Limb (tissue), 2 donors: Measurements from ENCODE around the gene ARHGEF2.
A peak's percentile ranks its signal among the peaks of the same experiment; 100 is the strongest.

ENCODE experiments used
- DNase-seq, 2 donors: peaks; one replicate each; pipeline ENCODE4 v3.0.0-alpha.2; 2016; ENCODE audit errors: extremely low spot score in 2 of 2

Gene ARHGEF2

DNA sequence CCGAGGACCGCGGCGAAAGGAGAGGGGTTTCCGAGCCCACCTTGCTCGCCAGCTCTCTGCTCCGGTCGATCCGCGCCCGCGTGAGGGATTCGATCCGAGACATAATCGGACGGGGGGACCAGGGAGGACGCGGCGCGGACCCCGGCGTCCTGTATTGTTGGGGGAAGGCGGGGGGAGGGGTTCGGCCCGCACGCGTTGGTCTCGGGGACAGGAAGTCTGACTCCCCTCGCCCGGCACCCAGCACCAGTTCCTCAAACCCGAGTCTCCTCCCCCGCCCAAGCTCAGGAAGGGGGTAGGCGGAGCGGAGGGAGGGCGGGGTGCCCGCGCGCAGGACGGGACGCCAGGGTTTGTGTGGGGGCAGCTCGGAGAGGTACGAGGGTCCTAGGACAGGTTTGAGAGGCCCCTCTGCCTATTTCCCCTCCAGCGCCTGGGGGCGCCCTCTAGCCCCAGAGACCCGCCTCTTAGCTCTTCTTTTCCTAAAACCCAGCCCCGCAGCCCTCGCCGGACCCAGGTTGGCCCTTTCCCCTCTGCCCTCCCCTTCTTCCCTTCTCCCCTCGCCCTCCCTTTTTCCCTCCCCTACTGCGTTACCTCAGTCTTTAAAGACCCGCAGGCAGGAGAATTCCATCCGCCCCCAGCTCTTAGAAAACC, at the start of gene ARHGEF2:
Gene ARHGEF2 (minus strand): TSS at position 223 of the 648 bp plus-strand sequence. CDS start 120 bp downstream, at position 103.
- DNase-seq, result peak; percentile 60 to 87

DNA sequence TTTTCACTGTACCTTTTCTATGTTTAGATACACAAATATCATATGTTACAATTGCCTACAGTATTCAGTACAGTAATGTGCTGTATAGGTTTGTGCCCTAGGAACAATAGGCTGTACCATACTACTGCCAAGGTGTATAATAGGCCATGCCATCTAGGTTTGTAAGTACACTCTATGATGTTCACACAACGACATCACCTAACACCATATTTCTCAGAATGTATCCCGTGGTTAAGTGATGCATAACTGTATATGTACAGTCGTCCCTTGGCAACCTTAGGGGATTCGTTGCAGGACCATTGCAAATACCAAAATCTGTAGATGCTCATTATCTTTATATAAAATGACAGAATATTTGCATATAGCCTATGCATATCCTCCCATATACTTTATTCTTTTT, 48.2 kb upstream of the ARHGEF2 start:
- no peak for DNase-seq

GRCh38 chr1:156025876-156026275, 47.5 kb upstream of the ARHGEF2 start:
- no peak for DNase-seq

DNA sequence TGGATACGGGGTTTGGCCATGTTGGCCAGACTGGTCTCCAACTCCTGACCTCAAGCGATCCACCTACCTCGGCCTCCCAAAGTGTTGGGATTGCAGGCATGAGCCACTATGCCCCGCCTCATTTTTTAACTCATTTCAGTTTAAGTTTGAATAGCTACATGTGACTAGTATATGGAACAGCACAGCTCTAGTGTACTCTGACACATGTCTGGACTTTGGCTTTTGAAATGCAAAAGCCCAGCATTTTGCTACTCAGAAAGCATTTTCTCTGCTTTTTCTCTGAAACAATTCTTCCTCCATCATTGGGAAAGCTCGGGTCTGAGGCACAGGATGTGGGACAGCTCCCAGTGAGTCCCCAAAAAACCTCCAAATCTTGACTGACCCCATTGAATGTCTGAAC, 46.5 kb upstream of the ARHGEF2 start:
- no peak for DNase-seq

- DNase-seq, result no peak
These were observed 43.6 kb upstream of the ARHGEF2 start for GRCh38 chr1:156021954-156022353.

- no peak for DNase-seq
These were observed 42.7 kb upstream of the ARHGEF2 start for GRCh38 chr1:156021093-156021428.

- DNase-seq, result peak; percentile 89 to 93
These were observed 42.1 kb upstream of the ARHGEF2 start, which contains the start of gene SSR2 for GRCh38 chr1:156020293-156021092. TSS of gene SSR2 (minus strand) at chr1:156020951. CDS start at chr1:156020167, 784 bp downstream.

GRCh38 chr1:156019946-156020292, 41.6 kb upstream of the ARHGEF2 start:
- DNase-seq, result no peak

- DNase-seq, result no peak
These were observed 36.5 kb upstream of the ARHGEF2 start for GRCh38 chr1:156014829-156015228.

DNA sequence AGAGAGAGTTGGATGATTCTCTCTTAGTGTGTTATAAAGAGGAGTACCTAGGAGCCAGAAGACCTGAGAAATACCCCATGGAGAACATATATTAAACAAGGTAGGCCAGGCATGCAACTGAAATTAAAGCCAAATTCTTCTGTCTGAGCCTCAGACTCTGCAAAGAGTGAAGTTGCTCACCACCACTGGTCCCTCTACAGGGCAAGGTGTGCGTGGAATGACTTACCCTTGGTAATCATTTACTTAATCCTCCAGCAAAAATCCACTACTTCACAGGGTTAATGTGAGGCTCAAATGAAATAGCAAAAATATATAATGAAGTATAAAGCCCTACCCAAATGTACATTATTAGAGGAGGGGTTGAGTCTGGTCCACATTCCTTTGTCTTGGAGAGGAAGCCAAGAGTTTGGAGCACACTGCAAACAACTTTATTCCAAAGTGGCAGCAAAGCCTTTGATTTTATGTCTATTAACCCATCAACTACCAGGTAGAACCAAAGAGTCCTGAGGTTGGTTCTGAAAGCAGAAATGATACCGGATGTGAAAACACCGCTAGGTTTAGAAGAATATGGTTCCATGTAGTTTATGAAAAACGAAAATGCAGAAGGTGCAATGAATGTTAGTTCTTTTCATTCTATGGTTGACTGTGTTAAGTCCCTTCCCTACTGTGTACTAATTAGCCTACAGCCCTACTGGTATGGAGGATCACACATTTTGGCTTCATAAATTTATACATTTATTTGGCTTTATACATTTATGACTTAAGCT, 33.9 kb upstream of the ARHGEF2 start:
- no peak for DNase-seq

GRCh38 chr1:156009404-156009803, 31.1 kb upstream of the ARHGEF2 start:
- no peak for DNase-seq

GRCh38 chr1:156006666-156007376, 28.5 kb upstream of the ARHGEF2 start:
- DNase-seq, result no peak

- DNase-seq, result no peak
These were observed 26.7 kb upstream of the ARHGEF2 start for GRCh38 chr1:156004843-156005584.

DNA sequence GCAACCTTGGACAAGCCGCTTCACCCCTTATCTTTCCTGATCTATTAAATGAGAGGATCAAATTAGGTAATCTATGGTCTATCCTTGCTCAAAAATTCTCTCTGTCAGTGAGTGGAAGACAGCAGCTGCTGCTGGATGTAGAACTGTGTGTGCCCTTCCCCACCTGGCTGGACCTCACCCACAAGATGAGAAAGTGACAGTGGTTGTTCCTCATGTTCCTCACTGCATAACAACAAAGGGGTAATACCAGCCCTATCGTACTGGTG, 25.5 kb upstream of the ARHGEF2 start:
- DNase-seq, result no peak

GRCh38 chr1:156002188-156002911, 24.0 kb upstream of the ARHGEF2 start:
- DNase-seq, result no peak

DNA sequence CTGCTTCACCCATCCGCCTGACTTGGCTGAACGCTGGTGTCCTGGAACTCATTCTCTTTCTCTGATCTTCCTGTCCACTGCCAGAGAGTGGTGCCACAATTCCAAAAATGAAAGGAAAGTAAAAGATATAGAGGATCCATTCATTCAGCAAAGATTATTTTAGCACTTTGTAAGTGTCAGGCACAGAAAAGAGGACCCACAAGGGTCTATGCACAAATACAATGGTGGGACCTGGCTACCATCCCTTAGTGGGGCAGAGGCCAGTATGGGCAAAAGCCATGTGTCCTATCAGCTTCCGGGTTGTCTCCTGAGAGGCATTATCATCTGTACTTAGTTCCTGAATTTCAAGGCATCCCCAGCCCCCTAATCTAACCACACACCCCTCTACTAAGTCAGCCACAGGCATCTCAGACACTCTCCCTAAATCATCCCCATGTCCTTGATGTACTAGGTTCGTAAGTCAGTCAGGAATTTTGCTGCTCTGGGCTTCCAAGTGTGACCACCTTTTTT, 23.4 kb upstream of the ARHGEF2 start:
- no peak for DNase-seq

DNA sequence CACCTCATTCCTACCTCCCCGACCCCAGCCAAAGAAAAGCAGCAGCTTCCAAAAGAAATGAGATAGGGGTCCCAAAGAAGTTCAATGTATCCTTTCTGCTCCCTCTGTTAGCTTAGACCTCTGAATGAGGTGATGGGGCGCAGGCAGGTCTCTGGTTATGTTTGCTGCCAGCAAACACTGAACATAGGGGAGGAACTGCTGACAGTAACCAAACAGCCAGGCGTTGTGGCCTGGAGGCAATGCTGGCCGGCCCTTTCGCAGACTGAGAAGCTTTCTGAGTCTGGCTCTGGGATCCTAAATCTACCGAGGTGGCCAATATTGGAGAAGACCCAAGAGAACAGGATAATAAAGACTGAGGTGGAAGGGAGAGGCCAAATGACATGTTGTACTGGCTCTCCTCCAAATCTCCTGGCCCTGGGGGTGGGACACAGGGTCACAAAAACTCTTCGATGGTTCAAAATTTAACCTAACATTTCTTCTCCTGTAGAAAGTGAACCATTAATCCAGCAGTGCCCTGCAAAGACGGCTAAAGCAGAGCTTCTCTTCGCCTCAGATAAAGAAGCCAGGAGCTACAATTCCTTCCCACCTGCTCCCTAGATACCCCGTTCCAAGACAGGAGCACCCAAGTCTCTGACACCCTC, 22.8 kb upstream of the ARHGEF2 start:
- DNase-seq, result no peak

GRCh38 chr1:155999964-156000363, 21.6 kb upstream of the ARHGEF2 start:
- DNase-seq, result no peak

DNA sequence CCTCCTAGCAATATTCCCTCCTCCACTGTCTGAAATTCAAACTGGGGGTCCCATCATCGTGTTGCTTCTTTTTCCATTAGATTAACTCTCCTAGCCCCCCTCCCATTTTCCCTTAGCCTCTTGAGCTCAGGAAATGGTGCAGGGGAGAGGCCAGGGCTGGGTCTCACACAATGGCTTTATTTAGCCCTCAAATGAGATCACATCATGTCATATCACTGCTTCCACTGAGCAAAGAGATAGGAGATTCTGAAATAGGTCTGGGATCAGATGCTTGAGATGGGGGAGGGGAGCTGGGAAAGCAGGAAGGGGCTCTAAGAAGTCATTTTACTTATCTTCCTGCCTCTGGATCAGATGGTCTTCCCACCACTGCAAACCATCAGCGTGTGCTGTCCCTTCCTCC, 17.8 kb upstream of the ARHGEF2 start:
- DNase-seq, result no peak

- DNase-seq, result no peak
These were observed 15.2 kb upstream of the ARHGEF2 start for GRCh38 chr1:155993595-155993994.
